Measurements from ENCODE around the gene MAD1L1.
"Not testable (repeated sequence)": the region's sequence is repeated elsewhere in the genome, so short reads cannot be mapped to it uniquely, and the experiment has no call there.

The MAD1L1 gene

GRCh38 chr7:1849351-1850041 is 383.2 kb downstream of the MAD1L1 start:
- no peak for DNase-seq (ENCODE audit: extremely low read depth in 1 of 2, low read depth in 1 of 2)

- no peak for DNase-seq (ENCODE audit: extremely low read depth in 1 of 2, low read depth in 1 of 2)
These were observed 383.8 kb downstream of the MAD1L1 start for GRCh38 chr7:1848911-1849311.

- DNase-seq (ENCODE audit: extremely low read depth in 1 of 2, low read depth in 1 of 2), result no peak
These were observed 384.6 kb downstream of the MAD1L1 start for GRCh38 chr7:1848013-1848640.

GRCh38 chr7:1847260-1848001 is 385.3 kb downstream of the MAD1L1 start:
- DNase-seq (ENCODE audit: extremely low read depth in 1 of 2, low read depth in 1 of 2), result no peak

- DNase-seq (ENCODE audit: extremely low read depth in 1 of 2, low read depth in 1 of 2), result no peak
These were observed 386.2 kb downstream of the MAD1L1 start for GRCh38 chr7:1846331-1847065.

- DNase-seq (ENCODE audit: extremely low read depth in 1 of 2, low read depth in 1 of 2), result no peak
These were observed 387.0 kb downstream of the MAD1L1 start for GRCh38 chr7:1845536-1846311.

GRCh38 chr7:1844951-1845390 is 387.8 kb downstream of the MAD1L1 start:
- DNase-seq (ENCODE audit: extremely low read depth in 1 of 2, low read depth in 1 of 2), result no peak

GRCh38 chr7:1844336-1844950 is 388.3 kb downstream of the MAD1L1 start:
- DNase-seq (ENCODE audit: extremely low read depth in 1 of 2, low read depth in 1 of 2), result no peak

GRCh38 chr7:1843921-1844335 is 388.8 kb downstream of the MAD1L1 start:
- DNase-seq (ENCODE audit: extremely low read depth in 1 of 2, low read depth in 1 of 2), result no peak

GRCh38 chr7:1843271-1843861 is 389.4 kb downstream of the MAD1L1 start:
- DNase-seq (ENCODE audit: extremely low read depth in 1 of 2, low read depth in 1 of 2), result no peak

GRCh38 chr7:1842321-1843221 is 390.2 kb downstream of the MAD1L1 start:
- DNase-seq (ENCODE audit: extremely low read depth in 1 of 2, low read depth in 1 of 2), result no peak

- not testable (repeated sequence) for DNase-seq (ENCODE audit: extremely low read depth in 1 of 2, low read depth in 1 of 2)
These were observed 391.3 kb downstream of the MAD1L1 start for GRCh38 chr7:1841286-1842021.

- not testable (repeated sequence) for DNase-seq (ENCODE audit: extremely low read depth in 1 of 2, low read depth in 1 of 2)
These were observed 392.0 kb downstream of the MAD1L1 start for GRCh38 chr7:1840744-1841143.

- DNase-seq (ENCODE audit: extremely low read depth in 1 of 2, low read depth in 1 of 2), result no peak
These were observed 393.0 kb downstream of the MAD1L1 start for GRCh38 chr7:1839701-1840100.

GRCh38 chr7:1838911-1839531 is 393.7 kb downstream of the MAD1L1 start:
- not testable (repeated sequence) for DNase-seq (ENCODE audit: extremely low read depth in 1 of 2, low read depth in 1 of 2)

- DNase-seq (ENCODE audit: extremely low read depth in 1 of 2, low read depth in 1 of 2), result not testable (repeated sequence)
These were observed 394.2 kb downstream of the MAD1L1 start for GRCh38 chr7:1838544-1838872.

- not testable (repeated sequence) for DNase-seq (ENCODE audit: extremely low read depth in 1 of 2, low read depth in 1 of 2)
These were observed 394.8 kb downstream of the MAD1L1 start for GRCh38 chr7:1837696-1838543.

All from stimulated activated CD8-positive, alpha-beta memory T cell treated with anti-CD3 and anti-CD28 coated beads, Interleukin-7, amount 100 ng/mL, for 48 hours (primary cell).